KMS-11 (cell line): Measurements from ENCODE around the gene DLG2.

Experiments
- H2AFZ ChIP-seq: fragments of 200-600 bp; sonication (generic); 2 replicates; pipeline ENCODE4 v1.6.1; 2016; ENCODE audit warnings: antibody characterized with exemption, mixed run types, low read depth
- H3K27ac ChIP-seq: fragments of 200-600 bp; sonication (generic); 2 replicates; pipeline ENCODE4 v1.6.1; 2016; ENCODE audit warnings: mild to moderate bottlenecking, mixed run types
- H3K27me3 ChIP-seq: fragments of 200-600 bp; sonication (generic); 2 replicates; pipeline ENCODE4 v1.6.1; 2017; ENCODE audit warnings: mild to moderate bottlenecking, low read depth, mixed run types, moderate library complexity; ENCODE audit not compliant: insufficient read depth
- H3K36me3 ChIP-seq: fragments of 200-600 bp; sonication (generic); 2 replicates; pipeline ENCODE4 v1.6.1; 2017; ENCODE audit warnings: mild to moderate bottlenecking, mixed run types; ENCODE audit not compliant: insufficient read depth
- H3K4me1 ChIP-seq: fragments of 200-600 bp; sonication (generic); 2 replicates; pipeline ENCODE4 v1.6.1; 2016; ENCODE audit warnings: mild to moderate bottlenecking, low read depth, mixed run types; ENCODE audit not compliant: poor library complexity, severe bottlenecking
- H3K4me2 ChIP-seq: fragments of 200-600 bp; sonication (generic); 2 replicates; pipeline ENCODE4 v1.7.0; 2016; ENCODE audit warnings: mild to moderate bottlenecking, mixed run types
- H3K4me3 ChIP-seq: fragments of 200-600 bp; sonication (generic); IDR thresholded peaks from 2 replicates; pipeline ENCODE4 v1.6.1; 2017; ENCODE audit warnings: low read depth, low read length, mixed read lengths; ENCODE audit not compliant: insufficient read depth
- H3K79me2 ChIP-seq: fragments of 200-600 bp; sonication (generic); 2 replicates; pipeline ENCODE4 v1.6.1; 2016; ENCODE audit warnings: low read depth, mixed run types; ENCODE audit not compliant: insufficient read depth
- H3K9ac ChIP-seq: fragments of 200-600 bp; sonication (generic); 2 replicates; pipeline ENCODE4 v1.6.1; 2016; ENCODE audit warnings: mild to moderate bottlenecking, mixed run types
- H4K20me1 ChIP-seq: fragments of 200-600 bp; sonication (generic); 2 replicates; pipeline ENCODE4 v1.6.1; 2016; ENCODE audit warnings: mild to moderate bottlenecking, mixed run types; ENCODE audit not compliant: insufficient read depth
- CTCF ChIP-seq: fragments of 200-600 bp; sonication (generic); conservative IDR thresholded peaks from 2 replicates; pipeline ENCODE4 v1.6.1; 2017; ENCODE audit warnings: low read depth, mild to moderate bottlenecking, antibody characterized with exemption, low read length, moderate library complexity, mixed read lengths

The DLG2 gene

GRCh38 chr11:84437071-84437980 lies 1189.8 kb downstream of the DLG2 start:
- no peak overlapping the region for H3K9ac ChIP-seq
- H3K4me2 ChIP-seq: no peak overlapping the region
- no peaks in the 10 kb centered on the region for H3K36me3 ChIP-seq
- no peak overlapping the region for H3K27ac ChIP-seq
- no peaks in the 10 kb centered on the region for H4K20me1 ChIP-seq
- H3K27me3 ChIP-seq: no peaks in the 10 kb centered on the region
- no peak overlapping the region for H2AFZ ChIP-seq
- no peaks in the 10 kb centered on the region for H3K79me2 ChIP-seq
- no peaks in the 10 kb centered on the region for H3K4me1 ChIP-seq
- H3K4me3 ChIP-seq: no peak overlapping the region
- no peak for TF ChIP-seq CTCF

GRCh38 chr11:84430661-84431060 lies 1196.5 kb downstream of the DLG2 start:
- TF ChIP-seq CTCF: no peak

GRCh38 chr11:84425673-84426072 lies 1201.5 kb downstream of the DLG2 start:
- no peaks in the 10 kb centered on the region for H3K4me1 ChIP-seq
- no peaks in the 10 kb centered on the region for H3K27me3 ChIP-seq
- no peaks in the 10 kb centered on the region for H3K79me2 ChIP-seq
- no peak overlapping the region for H3K4me2 ChIP-seq
- H3K9ac ChIP-seq: no peak overlapping the region
- TF ChIP-seq CTCF: no peak
- no peak overlapping the region for H3K27ac ChIP-seq
- no peaks in the 10 kb centered on the region for H4K20me1 ChIP-seq
- H3K4me3 ChIP-seq: no peak overlapping the region
- H2AFZ ChIP-seq: no peak overlapping the region
- H3K36me3 ChIP-seq: no peaks in the 10 kb centered on the region

More at GRCh38 chr11:84430661-84431060, 1196.5 kb downstream of the DLG2 start:
- Histone ChIP-seq H3K27me3 (no peaks in the 10 kb centered on the region), H2AFZ (no peak overlapping the region), H3K4me2 (no peak overlapping the region), H3K36me3 (no peaks in the 10 kb centered on the region), H3K27ac (no peak overlapping the region), H3K9ac (no peak overlapping the region), H4K20me1 (no peaks in the 10 kb centered on the region), H3K4me1 (no peaks in the 10 kb centered on the region), H3K79me2 (no peaks in the 10 kb centered on the region), H3K4me3 (no peak overlapping the region)

- Histone ChIP-seq H3K27ac (no peak overlapping the region), H2AFZ (no peak overlapping the region), H3K4me2 (no peak overlapping the region), H3K79me2 (no peaks in the 10 kb centered on the region), H3K36me3 (no peaks in the 10 kb centered on the region), H3K4me1 (no peaks in the 10 kb centered on the region), H3K4me3 (no peak overlapping the region), H3K9ac (no peak overlapping the region), H4K20me1 (no peaks in the 10 kb centered on the region), H3K27me3 (no peaks in the 10 kb centered on the region)
- no peak for TF ChIP-seq CTCF
Observed at GRCh38 chr11:84420271-84420670, 1206.9 kb downstream of the DLG2 start.
